NOMO-1 treated with DMSO at 0.1 percent for 48 hours (cell line): ENCODE results near the gene PRRX2.
A peak's percentile ranks its signal among the peaks of the same experiment; 100 is the strongest.

Experiments used
- DNase-seq: peaks from one replicate; lab custom pipeline; 2025; ENCODE audit not compliant: unreplicated experiment; lab: John Stamatoyannopoulos, UW

Gene PRRX2

DNA sequence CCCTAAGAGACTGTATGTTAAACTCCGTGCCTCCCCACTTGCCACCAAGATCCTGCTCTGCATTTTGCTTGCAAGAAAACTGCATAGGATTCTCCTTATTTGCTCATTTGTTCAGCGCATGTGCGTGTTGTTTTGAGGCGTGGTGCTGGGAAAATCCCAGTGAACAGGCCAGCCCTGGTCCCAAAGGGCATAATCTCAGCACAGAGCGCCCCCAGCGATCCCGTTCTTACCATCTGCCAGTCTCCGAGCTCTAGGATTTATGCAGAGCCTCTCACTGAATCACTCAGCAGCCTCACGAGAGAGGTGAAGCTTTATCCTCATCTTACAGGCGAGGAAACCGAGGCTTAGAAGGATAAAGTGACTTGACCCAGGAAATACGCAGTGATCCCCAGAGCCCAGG is 11.5 kb downstream of the PRRX2 start:
- no peak for DNase-seq

DNA sequence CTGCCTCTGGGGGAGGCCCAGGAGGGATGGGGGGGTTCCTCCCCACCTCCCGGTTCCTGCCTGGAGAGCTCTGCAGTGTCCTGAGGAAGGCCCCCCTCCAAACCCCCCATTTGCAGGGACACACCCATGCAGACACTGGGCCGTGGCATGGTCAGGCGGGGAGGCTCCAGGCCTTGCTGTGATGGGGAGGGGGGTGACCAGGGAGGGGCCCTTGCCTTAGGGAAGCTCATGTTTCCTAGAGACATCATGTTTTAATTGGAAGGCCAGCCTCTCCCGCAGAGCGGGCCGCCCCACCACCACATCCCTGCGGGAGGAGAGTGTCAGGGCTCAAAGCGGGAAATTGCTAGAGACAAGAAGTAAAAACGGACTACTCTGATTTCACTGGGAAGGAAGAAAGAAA is 12.0 kb downstream of the PRRX2 start:
- DNase-seq, result no peak

DNA sequence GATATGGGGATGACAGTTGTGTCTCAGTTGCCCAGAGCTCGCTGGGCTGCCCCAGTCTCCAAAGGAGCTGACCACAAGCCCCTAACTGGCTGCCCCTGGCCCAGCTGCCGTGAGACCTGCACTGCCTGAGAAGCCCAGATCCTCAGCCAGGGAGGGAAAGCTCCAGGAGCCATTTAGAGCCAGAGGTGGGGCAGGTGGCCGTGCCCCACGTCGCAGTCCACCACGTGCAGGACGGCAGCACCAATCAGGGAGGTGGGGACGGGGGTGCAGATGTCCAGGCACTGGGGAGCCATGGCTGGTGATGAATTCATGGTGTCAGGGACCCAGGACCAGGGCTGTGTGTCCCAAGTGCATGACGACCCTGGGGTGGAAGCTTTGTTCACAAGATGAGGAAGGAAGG is 13.4 kb downstream of the PRRX2 start:
- no peak for DNase-seq

DNA sequence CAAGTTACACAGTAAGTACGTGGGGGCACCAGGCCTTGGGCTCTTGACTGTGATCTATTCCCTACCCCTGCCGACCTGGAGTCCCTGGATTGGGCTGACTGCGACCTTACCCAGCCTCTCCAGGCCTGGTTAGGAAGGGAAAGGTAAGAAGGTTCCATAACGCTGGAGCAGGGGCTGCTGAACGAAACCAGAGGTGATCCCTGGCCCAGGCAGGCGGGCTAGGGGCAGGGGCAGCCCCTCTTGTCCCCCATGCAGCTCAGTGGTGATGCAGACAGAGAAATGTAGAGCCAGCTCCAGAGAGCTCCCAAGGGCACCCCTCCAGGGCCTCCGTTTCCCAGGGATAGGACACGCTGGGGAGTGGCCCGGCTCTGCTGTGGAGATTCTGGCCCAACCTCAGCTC is 14.1 kb downstream of the PRRX2 start:
- DNase-seq, result no peak

DNA sequence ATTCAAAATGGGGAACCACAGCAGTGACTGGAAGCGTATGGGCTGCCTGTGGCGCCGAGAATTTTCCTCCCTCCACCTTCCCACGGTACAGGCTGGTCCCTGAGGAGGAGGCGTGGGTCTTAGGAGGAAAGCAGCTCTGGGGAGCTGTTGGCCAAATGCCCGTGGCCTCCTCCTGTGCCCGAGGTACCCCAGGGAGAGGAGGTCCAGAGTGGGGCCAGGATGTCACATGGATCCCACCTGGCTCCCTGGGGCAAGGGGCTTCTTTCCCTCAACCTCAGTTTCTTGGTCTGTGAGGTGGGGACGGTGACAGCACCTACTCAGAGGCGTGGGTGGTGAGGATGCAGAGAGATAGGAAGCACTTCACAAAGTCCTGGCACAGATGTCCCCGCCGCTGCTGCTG is 16.5 kb downstream of the PRRX2 start:
- no peak for DNase-seq

DNA sequence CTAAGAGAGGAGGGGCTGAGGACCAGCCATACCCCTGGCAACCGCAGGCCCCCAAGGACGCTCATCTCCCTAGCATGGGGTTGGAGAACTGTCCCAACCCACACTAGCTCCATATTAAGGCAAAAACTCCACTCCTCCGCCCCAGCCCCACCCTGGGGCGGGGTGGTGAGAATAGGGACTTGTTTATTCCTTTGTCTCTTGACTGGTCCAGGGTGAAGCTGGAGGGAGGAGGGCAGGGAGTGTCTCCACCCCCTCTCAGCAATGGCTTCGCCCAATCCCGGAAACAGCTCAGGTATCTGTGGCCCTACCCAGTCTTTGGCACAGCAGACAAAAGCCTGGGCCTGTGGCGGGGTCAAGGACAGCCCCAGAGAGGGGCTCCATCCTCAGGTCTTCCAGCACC is 16.9 kb downstream of the PRRX2 start:
- no peak for DNase-seq

DNA sequence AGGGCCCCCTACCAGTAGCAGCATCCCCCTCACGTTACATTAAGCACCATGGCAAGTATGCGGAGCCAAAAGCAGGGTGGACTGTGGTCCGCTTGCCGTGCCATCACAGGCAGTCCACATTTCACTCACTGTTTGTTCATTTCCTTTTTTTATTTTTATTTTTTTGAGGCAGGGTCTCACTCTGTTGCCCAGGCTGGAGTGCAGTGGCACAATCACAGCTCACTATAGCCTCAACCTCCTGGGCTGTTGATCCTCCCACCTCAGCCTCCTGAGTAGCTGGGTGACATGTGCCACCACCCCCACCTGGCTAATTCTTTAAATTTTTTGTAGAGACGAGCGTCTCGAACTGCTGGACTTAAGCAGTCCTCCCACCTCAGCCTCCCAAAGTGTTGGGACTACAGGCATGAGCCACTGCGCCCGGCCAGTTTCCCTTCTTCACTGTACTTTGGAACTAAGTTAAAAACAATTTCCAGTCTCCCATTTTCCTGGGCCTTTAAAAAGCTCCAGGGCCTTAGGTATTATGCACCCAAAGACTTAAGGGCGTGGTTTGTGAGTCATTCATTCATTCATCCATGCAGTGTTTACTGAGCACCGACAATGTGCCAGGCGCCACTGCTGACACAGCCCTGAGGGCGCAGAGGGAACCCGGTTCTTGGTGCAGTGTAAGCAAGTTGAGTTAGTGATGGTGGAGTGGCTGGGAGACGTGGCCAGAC is 19.9 kb downstream of the PRRX2 start:
- DNase-seq, result no peak

DNA sequence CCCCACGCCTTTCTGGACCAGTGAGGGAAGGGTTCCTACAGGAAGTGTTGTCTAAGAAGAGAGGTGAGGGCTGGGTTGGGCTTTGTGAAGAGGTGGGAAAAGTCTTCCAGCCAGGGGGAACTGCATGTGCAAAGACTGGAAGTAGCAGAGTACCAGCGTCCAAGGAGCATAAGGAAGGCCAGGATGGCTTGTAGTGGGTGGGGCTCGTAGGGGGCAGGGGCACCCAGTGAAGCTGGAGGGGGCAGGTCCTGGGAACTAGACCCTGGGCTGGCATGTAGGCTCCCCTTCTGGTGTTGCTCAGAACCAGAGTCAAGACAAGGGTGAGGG is 20.4 kb downstream of the PRRX2 start:
- DNase-seq, result no peak

DNA sequence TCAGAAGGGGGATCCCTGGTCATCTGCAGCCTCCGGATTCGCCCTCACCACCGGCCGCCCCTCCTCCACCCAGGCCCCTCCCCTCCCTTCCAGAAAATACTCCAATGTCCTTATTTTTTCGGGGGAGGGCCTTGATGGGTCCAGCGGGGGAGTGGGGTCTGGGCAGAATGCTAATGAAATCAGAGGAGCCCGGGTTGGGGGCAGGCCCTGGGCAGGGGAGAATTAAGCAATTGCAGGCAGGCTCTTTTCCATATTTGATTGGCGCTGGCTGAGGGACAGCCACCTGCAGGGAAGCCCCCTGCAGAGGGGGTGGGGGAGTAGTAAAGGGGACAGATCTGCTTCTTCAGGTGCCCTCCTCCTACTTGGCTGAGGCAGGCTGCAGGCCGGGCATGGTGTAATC is 21.3 kb downstream of the PRRX2 start:
- DNase-seq, result no peak

DNA sequence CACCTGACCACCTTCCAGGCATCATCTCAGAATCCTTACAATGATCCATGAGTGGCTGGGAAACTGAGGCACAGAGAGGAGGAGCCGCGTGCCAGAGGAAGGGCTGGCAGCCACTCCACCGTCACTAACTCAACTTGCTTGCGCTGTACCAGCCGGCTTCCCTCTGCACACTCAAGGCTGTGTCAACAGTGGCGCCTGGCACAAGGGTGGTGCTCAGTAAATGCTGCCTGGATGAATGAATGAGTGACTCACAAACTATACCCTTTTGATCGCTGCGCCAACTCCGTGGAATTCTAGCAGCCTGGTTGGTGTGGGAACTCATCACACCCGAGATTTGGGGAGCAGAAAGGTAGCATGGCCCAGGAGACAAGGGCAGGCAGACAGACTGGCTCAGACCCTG is 21.9 kb downstream of the PRRX2 start:
- DNase-seq, result no peak

DNA sequence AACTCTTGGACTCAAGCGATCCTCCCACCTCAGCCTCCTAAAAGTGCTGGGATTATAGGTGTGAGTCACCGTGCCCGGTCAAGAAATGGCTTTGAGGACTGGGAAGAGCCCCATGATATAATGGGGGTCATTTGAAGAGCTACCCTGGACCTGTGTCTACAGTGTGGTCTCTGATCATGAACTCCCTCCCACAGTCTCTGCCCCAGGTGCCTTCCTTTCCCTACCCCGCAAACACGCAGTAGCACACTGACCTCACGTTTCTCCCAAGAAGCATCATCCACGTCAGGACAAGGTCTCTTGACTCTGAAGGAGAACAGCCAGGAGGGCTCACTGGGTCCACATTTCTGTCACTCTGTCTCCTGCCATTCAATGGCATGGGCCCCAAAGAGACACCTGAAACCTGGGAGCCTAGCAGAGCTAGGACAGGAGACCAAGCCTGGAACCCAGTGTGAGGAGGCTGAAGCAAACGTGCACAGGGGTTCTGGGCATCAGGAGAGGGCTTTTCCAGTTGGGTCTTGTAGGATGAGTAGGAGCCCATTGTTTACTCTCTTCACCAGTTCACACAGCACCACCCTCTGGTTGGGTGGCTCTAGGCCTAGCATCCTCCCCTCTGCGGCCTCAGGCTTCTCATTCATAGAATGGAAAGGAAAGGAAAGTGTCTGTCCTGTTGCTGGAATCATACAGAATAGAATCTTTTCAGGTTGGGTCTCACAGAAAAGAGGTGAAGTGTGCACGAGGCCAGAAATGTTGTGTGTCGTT is 23.0 kb downstream of the PRRX2 start:
- no peak for DNase-seq

DNA sequence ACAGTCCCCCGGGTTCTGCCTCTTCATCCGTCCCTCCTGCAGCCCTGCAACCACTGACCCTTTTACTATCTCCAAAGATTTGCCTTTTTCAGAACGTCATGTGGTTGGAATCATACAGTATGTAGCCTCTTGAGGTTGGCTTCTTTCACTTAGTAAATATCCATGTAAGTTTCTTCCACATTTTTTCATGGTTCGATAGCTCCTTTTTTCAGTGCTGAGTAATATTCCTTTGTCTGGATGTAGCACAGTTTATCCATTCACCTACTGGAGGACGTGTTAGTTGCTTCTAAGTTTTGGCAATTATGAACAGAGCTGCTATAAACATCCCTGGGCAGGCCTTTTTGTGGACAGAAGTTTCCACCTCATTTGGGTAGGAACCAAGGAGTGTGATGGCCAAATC is 27.1 kb downstream of the PRRX2 start:
- DNase-seq, result no peak

DNA sequence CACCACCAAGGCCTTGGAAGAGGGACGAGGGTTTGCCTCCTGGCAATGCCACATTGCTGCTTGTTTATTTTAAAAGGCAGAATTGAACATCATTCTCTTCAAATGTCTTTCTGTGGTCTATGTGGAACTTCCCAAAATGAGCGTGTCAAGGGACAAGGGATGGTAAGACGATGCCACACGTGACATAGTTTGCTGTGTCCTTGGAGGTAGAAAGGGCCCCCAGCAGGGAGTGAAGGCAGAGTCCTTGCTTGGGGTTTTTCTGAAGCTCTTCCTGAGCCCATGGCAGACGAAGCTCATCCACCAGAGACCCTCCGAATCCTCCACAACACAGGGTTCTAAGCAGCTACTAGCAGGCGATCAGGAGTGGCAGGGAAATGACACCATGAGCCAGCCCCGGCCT is 28.3 kb downstream of the PRRX2 start:
- DNase-seq, result no peak

DNA sequence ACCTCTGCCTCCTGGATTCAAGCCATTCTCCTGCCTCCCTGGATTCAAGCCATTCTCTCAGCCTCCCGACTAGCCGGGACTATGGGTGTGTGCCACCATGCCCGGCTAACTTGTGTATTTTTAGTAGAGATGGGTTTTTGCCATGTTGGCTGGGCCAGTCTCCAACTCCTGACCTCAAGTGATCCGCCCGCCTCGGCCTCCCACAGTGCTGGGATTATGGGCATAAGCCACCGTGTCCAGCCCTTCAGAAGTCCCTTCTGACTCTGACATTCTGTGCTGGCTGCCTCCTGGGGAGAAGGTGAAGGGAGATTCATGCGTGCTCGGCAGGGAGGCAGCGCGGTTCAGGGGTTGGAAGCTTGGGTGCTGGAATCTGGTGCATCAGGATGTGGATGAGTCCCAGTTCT is 28.8 kb downstream of the PRRX2 start:
- no peak for DNase-seq

DNA sequence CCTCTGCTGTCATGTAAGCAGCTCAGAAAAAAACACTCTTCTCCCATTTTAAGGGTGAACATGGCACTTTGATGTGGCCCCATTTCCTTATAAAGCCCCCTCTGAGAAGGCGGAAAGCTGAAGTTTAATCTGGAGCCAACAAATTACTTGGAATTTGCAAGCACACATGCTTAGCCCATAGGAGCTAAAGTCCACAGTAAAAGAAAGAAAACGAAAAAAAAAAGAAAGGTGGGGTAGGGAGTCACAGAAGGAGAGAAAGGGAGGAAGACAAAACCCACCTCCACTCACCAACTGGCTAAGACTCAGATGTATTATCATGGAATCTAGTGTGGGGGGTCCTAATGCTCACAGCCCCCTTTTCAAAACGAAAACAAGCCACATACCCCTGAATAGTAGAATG is 30.4 kb downstream of the PRRX2 start:
- no peak for DNase-seq

DNA sequence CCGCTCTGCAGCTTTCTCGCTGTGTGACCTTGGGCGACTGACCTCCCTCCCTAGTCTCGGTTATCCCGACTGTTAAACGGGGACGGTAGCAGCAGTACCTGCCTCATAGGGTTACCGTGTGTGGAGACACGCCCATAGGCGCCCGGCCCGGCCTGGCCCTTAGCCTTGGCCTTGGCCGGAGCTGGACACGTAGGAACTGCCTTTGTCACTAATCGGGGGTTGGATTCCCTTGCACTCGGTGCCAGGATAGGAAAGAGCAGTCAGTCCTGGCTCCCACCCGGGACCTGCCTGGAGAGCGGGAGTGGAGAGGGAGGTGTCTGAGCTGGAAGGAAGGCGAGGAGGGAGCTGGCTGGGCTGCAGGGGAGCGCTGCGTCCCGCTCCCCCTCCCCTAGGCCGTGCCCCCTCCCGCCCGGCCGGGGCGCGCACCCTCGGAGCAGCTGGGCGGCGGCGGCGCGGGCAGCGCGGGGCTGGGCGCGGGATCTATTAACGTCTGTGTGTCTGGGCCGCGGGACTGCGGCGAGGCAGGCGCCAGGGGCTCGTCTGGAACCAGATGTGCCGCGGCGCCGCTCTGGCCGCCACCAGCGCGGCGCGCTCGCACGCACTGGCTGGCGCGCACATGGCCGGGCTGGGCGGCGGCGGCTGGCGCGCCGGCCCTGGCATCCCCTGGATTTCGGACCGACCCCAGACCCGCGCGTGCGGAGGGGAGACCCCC is 31.7 kb downstream of the PRRX2 start:
- peak; percentile 18 for DNase-seq

DNA sequence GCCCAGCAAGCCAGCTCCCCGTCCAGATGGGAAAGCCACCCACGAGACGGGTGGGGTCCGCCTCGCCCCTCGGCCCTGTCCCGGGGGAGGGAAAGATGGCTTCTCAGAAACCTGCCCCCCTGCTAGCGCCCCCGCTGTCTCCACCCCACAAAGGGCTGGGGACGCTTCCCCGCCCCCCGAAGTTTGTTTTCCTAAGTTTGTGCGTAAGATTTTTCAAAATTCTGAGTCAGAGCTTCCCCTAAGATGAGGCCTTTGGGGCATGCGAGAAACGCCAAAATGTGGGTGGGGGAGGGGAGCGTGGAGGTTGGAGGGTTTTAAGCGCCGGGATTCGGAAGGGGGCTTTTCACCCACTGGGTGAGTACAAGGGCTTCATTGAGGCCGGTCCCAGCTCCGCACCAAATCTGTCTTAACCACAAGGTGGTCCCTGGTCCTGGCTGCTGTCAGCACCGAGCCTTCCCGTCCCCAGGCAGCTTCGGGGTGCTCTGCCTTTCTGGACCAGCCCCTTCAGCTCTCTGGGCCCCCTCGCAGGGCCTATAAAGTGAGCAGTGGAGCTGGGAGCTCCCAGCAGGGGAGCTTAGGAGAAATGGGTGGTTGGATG is 32.3 kb downstream of the PRRX2 start:
- no peak for DNase-seq

DNA sequence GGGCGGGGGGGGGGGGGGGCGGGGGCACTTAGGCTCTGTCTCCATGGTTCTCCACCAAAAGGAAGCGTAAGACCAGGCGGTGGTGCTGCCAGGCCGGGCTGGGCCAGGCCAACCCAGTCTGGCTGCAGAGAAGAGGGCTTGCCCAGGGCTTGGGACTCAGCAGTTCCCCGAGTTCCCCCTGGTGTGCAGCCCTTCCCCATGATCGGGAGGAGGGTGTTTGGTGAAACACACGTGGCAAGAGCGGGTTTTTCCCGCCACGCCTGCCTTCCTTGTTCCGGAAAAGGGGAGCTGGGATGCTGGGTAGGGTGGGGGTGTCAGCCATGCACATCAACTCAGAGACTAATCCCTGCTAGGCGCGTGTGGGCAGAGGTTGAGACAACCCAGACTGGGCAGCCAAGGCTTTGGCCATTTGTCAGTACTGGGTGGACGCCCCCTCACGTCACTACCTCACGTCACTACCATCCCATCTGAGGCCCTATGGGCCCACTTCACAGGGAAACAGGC is 32.9 kb downstream of the PRRX2 start:
- DNase-seq, result no peak

DNA sequence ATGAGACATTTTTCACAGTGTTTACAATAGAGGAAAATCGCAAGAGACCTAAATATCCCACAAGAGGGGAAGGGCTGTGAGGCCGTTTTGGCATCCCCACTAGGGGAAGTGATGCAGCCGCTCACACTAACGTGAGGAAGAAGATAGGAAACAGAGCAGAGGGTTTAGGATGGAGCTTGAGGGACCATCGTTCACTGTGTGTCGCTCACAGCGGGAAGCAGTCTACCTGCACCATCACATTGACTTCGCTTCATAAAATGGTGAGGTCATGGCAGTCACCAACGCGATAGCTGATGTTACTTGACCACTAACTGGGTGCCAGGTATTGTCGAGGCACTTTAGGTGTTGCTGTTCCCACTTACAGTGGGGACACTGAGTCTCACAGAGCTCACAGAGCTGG is 35.6 kb downstream of the PRRX2 start:
- no peak for DNase-seq

DNA sequence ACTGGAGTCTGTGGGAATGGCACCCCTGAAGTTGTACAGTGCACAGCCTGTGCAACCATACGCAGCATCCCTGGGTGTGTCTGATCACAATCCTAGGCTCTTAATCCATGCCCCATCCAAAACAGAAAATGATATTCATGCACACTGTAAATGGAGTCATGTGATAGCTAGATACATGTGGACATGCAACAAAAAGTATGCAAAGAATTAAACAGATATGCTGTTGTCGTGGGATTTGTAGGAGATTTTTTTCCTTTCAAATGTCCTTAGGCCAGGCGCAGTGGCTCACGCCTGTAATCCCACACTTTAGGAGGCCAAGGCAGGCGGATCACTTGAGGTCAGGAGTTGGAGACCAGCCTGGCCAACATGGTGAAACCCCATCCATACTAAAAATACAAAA is 36.1 kb downstream of the PRRX2 start:
- DNase-seq, result no peak

DNA sequence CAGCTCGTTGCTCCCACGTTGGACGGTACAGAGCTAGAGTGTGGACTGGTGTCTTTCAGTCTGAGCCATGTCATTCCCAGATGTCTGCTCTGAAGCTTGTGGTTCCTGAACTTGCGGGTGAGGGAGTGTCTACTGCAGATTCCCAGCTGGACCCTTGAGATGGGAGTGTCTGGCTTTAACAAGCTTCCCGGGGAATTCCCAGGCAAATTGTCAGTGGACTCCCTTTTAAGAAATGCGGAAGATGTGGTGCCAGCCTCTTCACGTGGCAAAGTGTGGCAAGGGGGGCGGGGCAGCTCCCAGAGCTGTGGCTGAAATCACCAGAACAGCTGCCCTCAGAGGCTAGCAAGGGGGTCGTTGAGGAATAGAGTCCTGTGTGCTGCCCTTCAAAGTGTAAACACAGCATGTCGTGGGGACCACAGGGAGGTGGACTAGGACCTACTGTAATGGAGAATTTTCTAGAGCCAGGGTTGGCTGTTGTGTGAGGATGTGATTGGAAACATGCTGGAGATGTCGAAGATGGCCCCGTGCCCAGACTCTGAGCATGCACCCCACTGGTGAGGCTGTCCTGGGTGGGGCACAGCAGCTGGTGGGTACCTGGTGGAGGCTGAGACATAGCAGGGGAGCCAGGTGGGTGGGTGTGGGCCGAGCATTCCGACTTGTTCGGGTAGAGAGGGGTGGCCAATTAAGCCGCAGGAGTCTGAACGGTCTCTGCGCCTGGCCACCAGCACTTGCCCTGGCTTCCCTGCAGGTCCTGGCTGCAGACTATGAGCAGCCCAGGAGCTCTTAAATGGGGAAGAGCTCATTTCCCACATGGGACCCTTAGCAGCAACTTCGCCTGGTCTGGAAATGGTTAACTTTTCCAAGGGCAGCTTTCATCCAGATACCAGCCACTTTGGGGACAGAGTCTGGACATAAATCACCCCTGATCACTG is 37.4 kb downstream of the PRRX2 start:
- DNase-seq, result no peak
